Neural cell (in vitro differentiated cells): ENCODE data around the gene SPON2. TPM values are rescaled to one million over a fixed set of nuclear protein-coding genes. Genes with fewer than 3 reads are reported as not detected.

Source experiments
- H2AFZ ChIP-seq: fragments of 200-600, 300-800 bp; sonication (generic), shearing (Covaris generic); 2 replicates; pipeline ENCODE4 v1.6.0; 2014; ENCODE audit warnings: low read depth, mild to moderate bottlenecking, antibody characterized with exemption, low read length, moderate library complexity
- H3F3A ChIP-seq: fragments of 200-600 bp; shearing (Covaris generic); 2 replicates; pipeline ENCODE4 v1.6.1; 2016; ENCODE audit warnings: mild to moderate bottlenecking, moderate library complexity, mixed read lengths, antibody characterized with exemption, low read length; ENCODE audit not compliant: insufficient read depth, poor library complexity, severe bottlenecking
- H3K27ac ChIP-seq: fragments of 200-600, 300-800 bp; sonication (generic), shearing (Covaris generic); 2 replicates; pipeline ENCODE4 v1.5.1; 2014; ENCODE audit warnings: mild to moderate bottlenecking, low read length, moderate library complexity
- H3K27me3 ChIP-seq: fragments of 300-800, 200-600 bp; sonication (generic), shearing (Covaris generic); 2 replicates; pipeline ENCODE4 v1.6.0; 2014; ENCODE audit warnings: mild to moderate bottlenecking, low read depth, low read length, moderate library complexity; ENCODE audit not compliant: insufficient read depth
- H3K36me3 ChIP-seq: fragments of 300-800, 200-600 bp; sonication (generic), shearing (Covaris generic); 2 replicates; pipeline ENCODE4 v1.5.1; 2014; ENCODE audit warnings: mild to moderate bottlenecking, antibody characterized with exemption, low read length, moderate library complexity; ENCODE audit not compliant: insufficient read depth
- H3K4me2 ChIP-seq: fragments of 300-800, 200-600 bp; sonication (generic), shearing (Covaris generic); 2 replicates; pipeline ENCODE4 v1.6.0; 2014; ENCODE audit warnings: mild to moderate bottlenecking, low read length
- H3K4me3 ChIP-seq: fragments of 300-800, 200-600 bp; sonication (generic), shearing (Covaris generic); 2 replicates; pipeline ENCODE4 v1.5.1; 2014; ENCODE audit warnings: mild to moderate bottlenecking, low read length, moderate library complexity
- H3K79me2 ChIP-seq: fragments of 200-600 bp; shearing (Covaris generic); replicated peaks from 2 replicates; pipeline ENCODE4 v1.6.0; 2014; ENCODE audit warnings: mild to moderate bottlenecking, low read length, moderate library complexity; ENCODE audit not compliant: insufficient read depth
- H3K9ac ChIP-seq: fragments of 300-800, 200-600 bp; sonication (generic), shearing (Covaris generic); 2 replicates; pipeline ENCODE4 v1.6.1; 2016; ENCODE audit warnings: mild to moderate bottlenecking, low read length, mixed read lengths
- H3K9me2 ChIP-seq: fragments of 200-600 bp; shearing (Covaris generic); 2 replicates; pipeline ENCODE4 v1.6.1; 2016; ENCODE audit warnings: mild to moderate bottlenecking, low read length, mixed read lengths; ENCODE audit not compliant: insufficient read depth
- H3K9me3 ChIP-seq: fragments of 200-600, 300-800 bp; sonication (generic), shearing (Covaris generic); 2 replicates; pipeline ENCODE4 v1.6.1; 2016; ENCODE audit warnings: mild to moderate bottlenecking, mixed run types, low read length, moderate library complexity, mixed read lengths
- H4K20me1 ChIP-seq: fragments of 200-600 bp; shearing (Covaris generic); 2 replicates; pipeline ENCODE4 v1.6.1; 2016; ENCODE audit warnings: mild to moderate bottlenecking, mixed run types; ENCODE audit not compliant: insufficient read depth
- EP300 ChIP-seq: fragments of 450-650 bp; conservative IDR thresholded peaks from 2 replicates; pipeline ENCODE4 v1.6.1; 2014; ENCODE audit warnings: antibody characterized with exemption, mild to moderate bottlenecking, moderate library complexity; ENCODE audit not compliant: poor library complexity, severe bottlenecking
- EZH2 ChIP-seq: fragments of 200-600, 300-800 bp; shearing (Covaris generic), sonication (generic); IDR thresholded peaks from 2 replicates; pipeline ENCODE4 v1.6.1; 2014; ENCODE audit warnings: antibody characterized with exemption, low read length, borderline replicate concordance, mild to moderate bottlenecking; ENCODE audit not compliant: insufficient read depth, poor library complexity, severe bottlenecking
- MXI1 ChIP-seq: fragments of 450-650 bp; conservative IDR thresholded peaks from 2 replicates; pipeline ENCODE4 v1.6.1; 2014; ENCODE audit warnings: antibody characterized with exemption, mild to moderate bottlenecking; ENCODE audit not compliant: poor library complexity, severe bottlenecking
- POLR2AphosphoS5 ChIP-seq: IDR thresholded peaks from 2 replicates; pipeline ENCODE4 v1.6.1; 2012
- RAD21 ChIP-seq: fragments of 450-650 bp; conservative IDR thresholded peaks from 2 replicates; pipeline ENCODE4 v1.6.1; 2014; ENCODE audit warnings: antibody characterized with exemption, mild to moderate bottlenecking, moderate library complexity
- SMC3 ChIP-seq: fragments of 450-650 bp; conservative IDR thresholded peaks from 2 replicates; pipeline ENCODE4 v1.6.1; 2014; ENCODE audit warnings: antibody characterized with exemption, mild to moderate bottlenecking, moderate library complexity; ENCODE audit not compliant: poor library complexity
- TAF1 ChIP-seq: IDR thresholded peaks from 2 replicates; pipeline ENCODE4 v1.6.1; 2012; ENCODE audit warnings: low read depth
- polyA plus RNA-seq: library from polyadenylated mRNA; depleted of rRNA; stranded (reverse); fragments of >200 nt; gene quantifications from 2 replicates; pipeline ENCODE4 v1.2.3, GENCODE V29; 2014
- TF ChIP-seq, protein P1 (sequence below): IDR thresholded peaks from 2 replicates; pipeline ENCODE4 v1.6.1; 2012; ENCODE audit warnings: borderline replicate concordance
- TF ChIP-seq, protein P2 (sequence below): fragments of 450-650 bp; IDR thresholded peaks from 2 replicates; pipeline ENCODE4 v1.5.1; 2014; ENCODE audit warnings: antibody characterized with exemption, mild to moderate bottlenecking, moderate library complexity; ENCODE audit not compliant: poor library complexity, severe bottlenecking

The SPON2 gene
- polyA plus RNA-seq, 1 donor from 2014 or later, result 0.57 TPM

DNA sequence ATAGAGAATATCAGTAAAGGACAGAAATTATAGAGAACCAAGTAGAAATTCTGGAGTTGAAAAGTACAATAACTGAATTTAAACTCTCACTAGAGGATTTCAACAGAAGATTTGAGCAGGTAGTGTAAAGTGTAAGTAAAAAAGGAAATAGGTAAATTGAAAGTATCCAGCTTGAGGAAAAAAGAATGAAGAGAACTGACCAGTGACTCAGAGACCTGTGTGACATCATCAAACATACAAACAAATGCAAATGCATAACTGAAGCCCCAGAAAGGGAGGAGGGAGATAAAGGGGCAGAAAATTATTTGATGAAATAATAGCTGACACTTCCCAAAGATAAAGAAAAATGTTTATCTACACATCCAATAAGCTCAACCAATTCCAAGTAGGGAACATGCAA is 8.3 kb upstream of the SPON2 start:
- TF ChIP-seq SMC3, result no peak
- no peak overlapping the region for H3K4me3 ChIP-seq
- H3K79me2 ChIP-seq, result no peaks in the 10 kb centered on the region
- H3K9me3 ChIP-seq, result peaks cover 10% of the 10 kb centered on the region
- no peak overlapping the region for H3K27ac ChIP-seq
- H3K9me2 ChIP-seq, result no peaks in the 10 kb centered on the region
- no peak overlapping the region for H2AFZ ChIP-seq
- no peaks in the 10 kb centered on the region for H3F3A ChIP-seq
- H3K9ac ChIP-seq, result no peak overlapping the region
- no peaks in the 10 kb centered on the region for H3K36me3 ChIP-seq
- H4K20me1 ChIP-seq, result no peaks in the 10 kb centered on the region
- no peaks in the 10 kb centered on the region for H3K27me3 ChIP-seq
- no peak overlapping the region for H3K4me2 ChIP-seq

DNA sequence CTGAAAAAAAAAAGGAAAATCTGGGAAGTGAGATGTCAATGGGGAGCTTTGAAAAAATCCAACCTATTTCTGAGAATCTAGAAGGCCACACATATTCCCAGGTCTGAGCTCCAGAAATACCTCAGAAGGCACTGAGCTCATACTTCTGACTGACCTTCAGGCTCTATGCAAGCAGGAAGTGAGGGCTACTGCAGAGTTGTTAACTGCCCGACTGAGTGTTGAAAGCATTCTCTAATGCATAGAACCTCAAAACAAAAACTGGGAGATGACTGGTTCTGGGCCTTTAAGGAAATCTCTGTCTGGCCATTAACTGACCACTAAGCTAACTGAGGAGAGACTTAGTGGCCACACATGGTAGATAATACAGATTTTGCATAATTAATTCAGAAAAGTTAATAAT is 7.6 kb upstream of the SPON2 start:
- Histone ChIP-seq H3K79me2 (no peaks in the 10 kb centered on the region), H3K27ac (no peak overlapping the region), H3K36me3 (no peaks in the 10 kb centered on the region), H4K20me1 (no peaks in the 10 kb centered on the region), H3K4me2 (no peak overlapping the region), H3K9ac (no peak overlapping the region), H3K27me3 (peaks cover under 1% of the 10 kb centered on the region), H2AFZ (no peak overlapping the region), H3F3A (no peaks in the 10 kb centered on the region), H3K9me3 (peaks cover 10% of the 10 kb centered on the region), H3K9me2 (no peaks in the 10 kb centered on the region), H3K4me3 (no peak overlapping the region)
- TF ChIP-seq EP300 (no peak), POLR2AphosphoS5 (no peak), SMC3 (no peak), MXI1 (no peak), TAF1 (no peak), RAD21 (no peak), EZH2 (no peak)
- TF ChIP-seq, protein P1, sequence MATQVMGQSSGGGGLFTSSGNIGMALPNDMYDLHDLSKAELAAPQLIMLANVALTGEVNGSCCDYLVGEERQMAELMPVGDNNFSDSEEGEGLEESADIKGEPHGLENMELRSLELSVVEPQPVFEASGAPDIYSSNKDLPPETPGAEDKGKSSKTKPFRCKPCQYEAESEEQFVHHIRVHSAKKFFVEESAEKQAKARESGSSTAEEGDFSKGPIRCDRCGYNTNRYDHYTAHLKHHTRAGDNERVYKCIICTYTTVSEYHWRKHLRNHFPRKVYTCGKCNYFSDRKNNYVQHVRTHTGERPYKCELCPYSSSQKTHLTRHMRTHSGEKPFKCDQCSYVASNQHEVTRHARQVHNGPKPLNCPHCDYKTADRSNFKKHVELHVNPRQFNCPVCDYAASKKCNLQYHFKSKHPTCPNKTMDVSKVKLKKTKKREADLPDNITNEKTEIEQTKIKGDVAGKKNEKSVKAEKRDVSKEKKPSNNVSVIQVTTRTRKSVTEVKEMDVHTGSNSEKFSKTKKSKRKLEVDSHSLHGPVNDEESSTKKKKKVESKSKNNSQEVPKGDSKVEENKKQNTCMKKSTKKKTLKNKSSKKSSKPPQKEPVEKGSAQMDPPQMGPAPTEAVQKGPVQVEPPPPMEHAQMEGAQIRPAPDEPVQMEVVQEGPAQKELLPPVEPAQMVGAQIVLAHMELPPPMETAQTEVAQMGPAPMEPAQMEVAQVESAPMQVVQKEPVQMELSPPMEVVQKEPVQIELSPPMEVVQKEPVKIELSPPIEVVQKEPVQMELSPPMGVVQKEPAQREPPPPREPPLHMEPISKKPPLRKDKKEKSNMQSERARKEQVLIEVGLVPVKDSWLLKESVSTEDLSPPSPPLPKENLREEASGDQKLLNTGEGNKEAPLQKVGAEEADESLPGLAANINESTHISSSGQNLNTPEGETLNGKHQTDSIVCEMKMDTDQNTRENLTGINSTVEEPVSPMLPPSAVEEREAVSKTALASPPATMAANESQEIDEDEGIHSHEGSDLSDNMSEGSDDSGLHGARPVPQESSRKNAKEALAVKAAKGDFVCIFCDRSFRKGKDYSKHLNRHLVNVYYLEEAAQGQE, result no peak
- TF ChIP-seq, protein P2, sequence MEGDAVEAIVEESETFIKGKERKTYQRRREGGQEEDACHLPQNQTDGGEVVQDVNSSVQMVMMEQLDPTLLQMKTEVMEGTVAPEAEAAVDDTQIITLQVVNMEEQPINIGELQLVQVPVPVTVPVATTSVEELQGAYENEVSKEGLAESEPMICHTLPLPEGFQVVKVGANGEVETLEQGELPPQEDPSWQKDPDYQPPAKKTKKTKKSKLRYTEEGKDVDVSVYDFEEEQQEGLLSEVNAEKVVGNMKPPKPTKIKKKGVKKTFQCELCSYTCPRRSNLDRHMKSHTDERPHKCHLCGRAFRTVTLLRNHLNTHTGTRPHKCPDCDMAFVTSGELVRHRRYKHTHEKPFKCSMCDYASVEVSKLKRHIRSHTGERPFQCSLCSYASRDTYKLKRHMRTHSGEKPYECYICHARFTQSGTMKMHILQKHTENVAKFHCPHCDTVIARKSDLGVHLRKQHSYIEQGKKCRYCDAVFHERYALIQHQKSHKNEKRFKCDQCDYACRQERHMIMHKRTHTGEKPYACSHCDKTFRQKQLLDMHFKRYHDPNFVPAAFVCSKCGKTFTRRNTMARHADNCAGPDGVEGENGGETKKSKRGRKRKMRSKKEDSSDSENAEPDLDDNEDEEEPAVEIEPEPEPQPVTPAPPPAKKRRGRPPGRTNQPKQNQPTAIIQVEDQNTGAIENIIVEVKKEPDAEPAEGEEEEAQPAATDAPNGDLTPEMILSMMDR, result no peak

DNA sequence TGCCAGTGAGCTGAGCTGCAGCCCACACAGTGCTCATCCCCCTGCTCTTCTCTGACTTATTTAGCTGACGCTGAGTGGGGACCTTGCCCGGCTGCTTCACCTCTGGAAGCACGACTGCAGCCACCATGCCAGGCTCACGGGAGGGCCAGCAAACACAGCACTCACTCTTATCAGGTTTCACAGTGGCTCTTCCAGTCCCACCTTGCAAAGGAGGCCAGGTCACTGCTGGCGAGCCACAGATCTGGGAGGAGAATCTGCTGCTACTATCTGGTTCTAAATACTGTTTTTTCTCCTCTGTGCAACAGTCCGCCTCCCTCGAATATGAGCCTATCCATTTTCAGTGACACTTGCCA is 6.7 kb upstream of the SPON2 start:
- Histone ChIP-seq H3F3A (no peaks in the 10 kb centered on the region), H3K79me2 (no peaks in the 10 kb centered on the region), H3K4me3 (no peak overlapping the region), H3K27ac (no peak overlapping the region), H3K9ac (no peak overlapping the region), H3K36me3 (no peaks in the 10 kb centered on the region), H3K27me3 (peaks cover 7% of the 10 kb centered on the region), H3K4me2 (no peak overlapping the region), H2AFZ (no peak overlapping the region), H3K9me2 (no peaks in the 10 kb centered on the region), H3K9me3 (peaks cover 10% of the 10 kb centered on the region), H4K20me1 (no peaks in the 10 kb centered on the region)
- no peak for TF ChIP-seq TAF1
- TF ChIP-seq, protein P2, result no peak
